ENCODE data around the gene PMIS2. TPM values are rescaled to one million over a fixed set of nuclear protein-coding genes. Genes with fewer than 3 reads are reported as not detected.

PMIS2 gene
- total RNA-seq, 5 donors from 2014 or later (not counting 1 experiment from before 2014, with no cell fraction given) = not detected

DNA sequence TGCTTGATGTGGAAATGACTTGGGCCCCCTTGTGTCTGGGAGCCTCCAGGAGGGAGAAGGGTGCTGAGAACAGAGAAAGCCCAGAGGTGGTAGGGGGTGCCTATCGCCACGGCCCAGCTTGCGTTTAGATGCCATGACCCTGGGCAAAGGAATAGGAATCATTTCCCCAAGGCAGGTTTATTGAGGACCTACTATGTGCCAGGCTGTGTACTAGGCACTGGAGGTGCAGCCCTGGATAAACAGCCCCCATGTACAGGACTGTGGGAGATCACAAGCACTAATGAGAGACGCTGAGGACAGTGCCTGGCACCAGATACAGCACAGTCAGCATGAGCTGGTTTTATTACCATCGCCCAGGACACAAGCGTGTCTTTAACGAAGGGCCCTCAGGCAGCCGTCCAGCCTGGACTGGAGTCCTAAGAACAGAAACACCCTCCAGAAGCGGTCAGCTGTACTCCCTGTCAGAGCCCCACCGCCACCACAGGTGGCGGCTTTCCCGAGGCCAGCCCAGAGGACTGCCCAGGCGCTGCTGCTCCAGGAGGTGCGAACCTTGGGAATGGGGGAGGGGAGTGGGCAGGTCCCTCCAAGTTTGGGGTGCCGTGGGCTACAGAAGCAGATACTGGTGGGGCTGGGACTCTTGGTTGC is 36.0 kb upstream of the PMIS2 start:
- Mint-ChIP-seq H3K9me3 (no peaks in the 10 kb centered on the region), H3K4me3 (no peak overlapping the region), H3K4me1 (peaks cover 27 to 30% (median 28%) of the 10 kb centered on the region in 3 donors), H3K36me3 (peaks cover 10% of the 10 kb centered on the region), H3K27me3 (no peaks in the 10 kb centered on the region), H3K27ac (no peak overlapping the region)
- no peak overlapping the region for H3K27ac ChIP-seq (ENCODE audit: low read length)
- H3K4me3 ChIP-seq (ENCODE audit: control insufficient read depth in 1 of 2, extremely low read depth in 1 of 2, low read length in 1 of 2) = no peak overlapping the region
- DNase-seq (no peak), ATAC-seq (replicated peaks in 1 of 4) (no peak)
- ChIA-PET POLR2A (interaction anchor here in 1 of 2 donors (0.5 kb wide), 1 partner anchor 110 kb away, joined by 13 read pairs; no protein-coding TSS in a partner anchor), CTCF (no interaction called here)
- no peaks in the 10 kb centered on the region for H3K9me3 ChIP-seq
- 92% methylated on average over 15 of the region's 15 CpGs for WGBS (ENCODE audit: insufficient coverage)
- peaks cover 7 to 27% of the 10 kb centered on the region in 2 experiments for H3K4me1 ChIP-seq (ENCODE audit: control insufficient read depth in 1 of 2, extremely low read depth in 1 of 2, insufficient read depth in 2 of 2, low read length in 2 of 2)
- no peaks in the 10 kb centered on the region for H3K27me3 ChIP-seq (replicated peaks in 1 of 2; ENCODE audit: control insufficient read depth in 2 of 2, extremely low read depth in 1 of 2, insufficient read depth in 2 of 2, low read length in 1 of 2)
- H3K36me3 ChIP-seq (ENCODE audit: control insufficient read depth in 2 of 2, extremely low read depth in 1 of 2, insufficient read depth in 1 of 2, low read length in 1 of 2) = peaks cover 3 to 7% of the 10 kb centered on the region in 2 donors

GRCh38 chr19:35551091-35551810 is 34.7 kb upstream of the PMIS2 start:
- H3K4me1 ChIP-seq (ENCODE audit: control insufficient read depth in 1 of 2, extremely low read depth in 1 of 2, insufficient read depth in 2 of 2, low read length in 2 of 2) = peaks cover 6 to 18% of the 10 kb centered on the region in 2 experiments
- H3K27me3 Mint-ChIP-seq = no peaks in the 10 kb centered on the region
- CTCF ChIA-PET = interaction anchor here in 1 of 2 donors (0.7 kb wide), 1 partner anchor 1091 kb away, joined by 3 read pairs; no protein-coding TSS in a partner anchor
- POLR2A ChIA-PET = no interaction called here
- peaks cover 3 to 7% of the 10 kb centered on the region in 2 donors for H3K36me3 ChIP-seq (ENCODE audit: control insufficient read depth in 2 of 2, extremely low read depth in 1 of 2, insufficient read depth in 1 of 2, low read length in 1 of 2)
- no peaks in the 10 kb centered on the region for H3K9me3 ChIP-seq
- no peaks in the 10 kb centered on the region for H3K9me3 Mint-ChIP-seq
- H3K27me3 ChIP-seq (replicated peaks in 1 of 2; ENCODE audit: control insufficient read depth in 2 of 2, extremely low read depth in 1 of 2, insufficient read depth in 2 of 2, low read length in 1 of 2) = no peaks in the 10 kb centered on the region
- WGBS (ENCODE audit: insufficient coverage) = 90% methylated on average over 16 of the region's 21 CpGs
- H3K27ac ChIP-seq (ENCODE audit: low read length) = no peak overlapping the region
- no peak overlapping the region for H3K4me3 Mint-ChIP-seq
- H3K27ac Mint-ChIP-seq = no peak overlapping the region
- peaks cover 10% of the 10 kb centered on the region for H3K36me3 Mint-ChIP-seq
- H3K4me3 ChIP-seq (ENCODE audit: control insufficient read depth in 1 of 2, extremely low read depth in 1 of 2, low read length in 1 of 2) = no peak overlapping the region
- DNase-seq (no peak), ATAC-seq (replicated peaks in 1 of 4) (no peak)
- peaks cover 23 to 27% (median 24%) of the 10 kb centered on the region in 3 donors for H3K4me1 Mint-ChIP-seq

DNA sequence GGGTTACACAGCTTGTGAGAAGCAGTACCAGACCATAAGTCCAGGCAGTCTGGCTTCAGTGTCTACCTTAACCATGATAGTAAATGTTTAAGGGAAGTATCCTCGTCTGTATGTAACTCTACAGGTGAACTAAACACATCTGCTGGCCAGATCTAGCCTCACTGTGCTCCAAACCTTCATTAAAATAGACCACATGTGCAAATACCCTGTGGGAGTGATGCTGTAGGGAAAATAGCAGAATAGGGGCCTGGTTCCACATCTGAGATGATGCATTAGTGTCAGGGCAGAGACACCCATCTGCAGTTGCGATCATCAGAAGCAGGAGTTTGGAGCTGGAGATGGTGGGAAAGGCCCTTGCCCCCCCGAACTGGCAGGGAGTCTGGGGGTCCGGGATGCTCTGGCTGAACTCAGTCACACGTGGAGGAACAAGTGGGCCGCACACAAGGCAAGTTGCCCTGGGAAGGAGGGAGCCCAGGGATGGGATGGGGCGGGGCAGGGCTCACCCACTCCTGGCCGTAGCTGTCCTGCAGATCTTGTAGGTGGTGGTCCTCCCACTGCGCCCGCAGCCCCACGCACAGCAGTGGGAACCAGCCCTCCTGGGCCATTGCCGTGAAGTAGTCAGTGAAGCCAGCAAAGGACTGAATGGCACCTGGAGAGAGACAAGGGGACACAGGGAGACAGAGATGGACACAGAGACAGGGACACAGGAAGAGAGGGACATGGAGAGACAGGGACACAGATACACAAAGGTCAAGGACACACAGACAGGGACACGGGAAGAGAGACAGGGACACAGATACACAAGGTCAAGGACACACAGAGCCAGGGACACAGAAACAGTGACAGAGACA is 33.2 kb upstream of the PMIS2 start:
- H3K27ac Mint-ChIP-seq = no peak overlapping the region
- peaks cover 7% of the 10 kb centered on the region for H3K36me3 Mint-ChIP-seq
- H3K36me3 ChIP-seq (ENCODE audit: control insufficient read depth in 2 of 2, extremely low read depth in 1 of 2, insufficient read depth in 1 of 2, low read length in 1 of 2) = peaks cover 0 to 7% of the 10 kb centered on the region in 2 donors

DNA sequence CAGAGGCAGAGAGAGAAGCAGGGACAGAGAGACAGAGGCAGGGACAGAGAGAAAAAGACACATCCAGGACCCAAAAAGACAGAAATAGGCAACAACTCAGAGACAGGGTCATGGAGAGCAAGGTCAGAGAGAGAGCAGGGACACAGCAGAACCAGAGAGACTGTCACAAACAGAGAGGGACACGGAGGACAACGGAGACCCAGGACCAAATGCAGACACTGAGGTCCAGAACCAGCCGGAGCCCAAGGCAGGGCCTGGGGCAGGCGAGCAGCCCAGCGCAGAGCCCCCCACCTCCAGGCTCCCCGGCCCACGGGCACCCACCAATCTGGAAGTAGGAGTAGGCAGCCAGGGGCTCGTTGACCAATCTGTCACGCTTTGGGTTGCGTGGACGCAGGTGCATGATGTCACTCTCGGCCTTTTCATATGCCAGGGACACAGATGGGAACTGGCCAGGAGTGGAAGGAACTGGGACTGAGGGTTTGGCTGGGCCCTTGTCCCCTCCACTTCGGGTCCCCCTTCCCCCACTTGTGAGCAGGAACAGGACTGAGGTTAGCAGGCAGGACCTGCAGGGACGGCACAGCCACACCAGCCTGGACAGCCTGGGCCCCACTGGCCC is 32.5 kb upstream of the PMIS2 start:
- Histone ChIP-seq H3K9me3 (no peaks in the 10 kb centered on the region), H3K36me3 (ENCODE audit: control insufficient read depth in 2 of 2, extremely low read depth in 1 of 2, insufficient read depth in 1 of 2, low read length in 1 of 2) (peaks cover 0 to 4% of the 10 kb centered on the region in 2 donors), H3K4me3 (ENCODE audit: control insufficient read depth in 1 of 2, extremely low read depth in 1 of 2, low read length in 1 of 2) (no peak overlapping the region), H3K27ac (ENCODE audit: low read length) (no peak overlapping the region), H3K27me3 (replicated peaks in 1 of 2; ENCODE audit: control insufficient read depth in 2 of 2, extremely low read depth in 1 of 2, insufficient read depth in 2 of 2, low read length in 1 of 2) (peaks cover 0 to 10% of the 10 kb centered on the region in 2 experiments), H3K4me1 (ENCODE audit: control insufficient read depth in 1 of 2, extremely low read depth in 1 of 2, insufficient read depth in 2 of 2, low read length in 2 of 2) (peaks cover 0 to 18% of the 10 kb centered on the region in 2 experiments)
- 72% methylated on average over 11 of the region's 14 CpGs for WGBS (ENCODE audit: insufficient coverage)
- CTCF ChIA-PET = no interaction called here
- peaks cover 7% of the 10 kb centered on the region for H3K36me3 Mint-ChIP-seq
- H3K27ac Mint-ChIP-seq = no peak overlapping the region
- peaks cover 4% of the 10 kb centered on the region in 2 donors for H3K27me3 Mint-ChIP-seq
- ATAC-seq (replicated peaks in 1 of 4) = no peak
- DNase-seq = no peak
- POLR2A ChIA-PET = no interaction called here
- no peak overlapping the region for H3K4me3 Mint-ChIP-seq
- peaks cover 13 to 16% (median 15%) of the 10 kb centered on the region in 3 donors for H3K4me1 Mint-ChIP-seq
- H3K9me3 Mint-ChIP-seq = no peaks in the 10 kb centered on the region

More for the DNA sequence above, 33.2 kb upstream of the PMIS2 start:
- Mint-ChIP-seq H3K9me3 (no peaks in the 10 kb centered on the region), H3K4me3 (no peak overlapping the region), H3K4me1 (peaks cover 14 to 18% (median 17%) of the 10 kb centered on the region in 3 donors), H3K27me3 (peaks cover 4% of the 10 kb centered on the region in 2 donors)
- Histone ChIP-seq H3K4me3 (ENCODE audit: control insufficient read depth in 1 of 2, extremely low read depth in 1 of 2, low read length in 1 of 2) (no peak overlapping the region), H3K27me3 (replicated peaks in 1 of 2; ENCODE audit: control insufficient read depth in 2 of 2, extremely low read depth in 1 of 2, insufficient read depth in 2 of 2, low read length in 1 of 2) (peaks cover 0 to 2% of the 10 kb centered on the region in 2 experiments), H3K9me3 (no peaks in the 10 kb centered on the region), H3K27ac (ENCODE audit: low read length) (no peak overlapping the region), H3K4me1 (ENCODE audit: control insufficient read depth in 1 of 2, extremely low read depth in 1 of 2, insufficient read depth in 2 of 2, low read length in 2 of 2) (peaks cover 0 to 10% of the 10 kb centered on the region in 2 experiments)
- POLR2A ChIA-PET = no interaction called here
- 84% methylated on average over 7 of the region's 13 CpGs for WGBS (ENCODE audit: insufficient coverage)
- DNase-seq (no peak), ATAC-seq (replicated peaks in 1 of 4) (no peak)
- CTCF ChIA-PET = no interaction called here

GRCh38 chr19:35554076-35554475 is 31.9 kb upstream of the PMIS2 start:
- Mint-ChIP-seq H3K27ac (no peak overlapping the region), H3K36me3 (peaks cover 6% of the 10 kb centered on the region), H3K27me3 (peaks cover 4 to 9% of the 10 kb centered on the region in 2 donors), H3K4me3 (no peak overlapping the region), H3K4me1 (peaks cover 10 to 13% (median 13%) of the 10 kb centered on the region in 3 donors), H3K9me3 (no peaks in the 10 kb centered on the region)
- H3K36me3 ChIP-seq (ENCODE audit: control insufficient read depth in 2 of 2, extremely low read depth in 1 of 2, insufficient read depth in 1 of 2, low read length in 1 of 2) = peaks cover 0 to 4% of the 10 kb centered on the region in 2 donors
- peaks cover 0 to 20% of the 10 kb centered on the region in 2 experiments for H3K4me1 ChIP-seq (ENCODE audit: control insufficient read depth in 1 of 2, extremely low read depth in 1 of 2, insufficient read depth in 2 of 2, low read length in 2 of 2)
- no peak overlapping the region for H3K27ac ChIP-seq (ENCODE audit: low read length)
- ChIA-PET POLR2A (no interaction called here), CTCF (no interaction called here)
- no peak overlapping the region for H3K4me3 ChIP-seq (ENCODE audit: control insufficient read depth in 1 of 2, extremely low read depth in 1 of 2, low read length in 1 of 2)
- no peak for DNase-seq
- peaks cover 0 to 16% of the 10 kb centered on the region in 2 experiments for H3K27me3 ChIP-seq (replicated peaks in 1 of 2; ENCODE audit: control insufficient read depth in 2 of 2, extremely low read depth in 1 of 2, insufficient read depth in 2 of 2, low read length in 1 of 2)
- H3K9me3 ChIP-seq = no peaks in the 10 kb centered on the region
- no peak for ATAC-seq (replicated peaks in 1 of 4)
- 61% methylated on average over 4 of the region's 5 CpGs for WGBS (ENCODE audit: insufficient coverage)

All from T-cell (primary cell).